Stimulated activated memory B cell treated with anti-CD40 and anti-IgM and Interleukin-4, amounts not matched to agents 10 μg/mL and 1 μg/mL and 100 μg/mL, for 72 hours (primary cell): ENCODE data around the gene MSANTD1.

Experiments
- ATAC-seq: fragments of 150-1000 bp; cut with Tn5 transposase; 2 replicates; pipeline ENCODE4 v1.10.0; 2021
- H3K27ac Mint-ChIP-seq: one replicate; pipeline ENCODE4 v1.8.0; 2022; ENCODE audit warnings: mild to moderate bottlenecking, mixed read lengths
- H3K27me3 Mint-ChIP-seq: one replicate; pipeline ENCODE4 v1.8.0; 2022; ENCODE audit warnings: mixed read lengths
- H3K36me3 Mint-ChIP-seq: one replicate; pipeline ENCODE4 v1.8.0; 2022; ENCODE audit warnings: mixed read lengths
- H3K4me1 Mint-ChIP-seq: one replicate; pipeline ENCODE4 v1.8.0; 2022; ENCODE audit warnings: mixed read lengths
- H3K4me3 Mint-ChIP-seq: one replicate; pipeline ENCODE4 v1.8.0; 2022; ENCODE audit warnings: mild to moderate bottlenecking, moderate library complexity, mixed read lengths
- H3K9me3 Mint-ChIP-seq: one replicate; pipeline ENCODE4 v1.8.0; 2022; ENCODE audit warnings: mixed read lengths

MSANTD1 gene

DNA sequence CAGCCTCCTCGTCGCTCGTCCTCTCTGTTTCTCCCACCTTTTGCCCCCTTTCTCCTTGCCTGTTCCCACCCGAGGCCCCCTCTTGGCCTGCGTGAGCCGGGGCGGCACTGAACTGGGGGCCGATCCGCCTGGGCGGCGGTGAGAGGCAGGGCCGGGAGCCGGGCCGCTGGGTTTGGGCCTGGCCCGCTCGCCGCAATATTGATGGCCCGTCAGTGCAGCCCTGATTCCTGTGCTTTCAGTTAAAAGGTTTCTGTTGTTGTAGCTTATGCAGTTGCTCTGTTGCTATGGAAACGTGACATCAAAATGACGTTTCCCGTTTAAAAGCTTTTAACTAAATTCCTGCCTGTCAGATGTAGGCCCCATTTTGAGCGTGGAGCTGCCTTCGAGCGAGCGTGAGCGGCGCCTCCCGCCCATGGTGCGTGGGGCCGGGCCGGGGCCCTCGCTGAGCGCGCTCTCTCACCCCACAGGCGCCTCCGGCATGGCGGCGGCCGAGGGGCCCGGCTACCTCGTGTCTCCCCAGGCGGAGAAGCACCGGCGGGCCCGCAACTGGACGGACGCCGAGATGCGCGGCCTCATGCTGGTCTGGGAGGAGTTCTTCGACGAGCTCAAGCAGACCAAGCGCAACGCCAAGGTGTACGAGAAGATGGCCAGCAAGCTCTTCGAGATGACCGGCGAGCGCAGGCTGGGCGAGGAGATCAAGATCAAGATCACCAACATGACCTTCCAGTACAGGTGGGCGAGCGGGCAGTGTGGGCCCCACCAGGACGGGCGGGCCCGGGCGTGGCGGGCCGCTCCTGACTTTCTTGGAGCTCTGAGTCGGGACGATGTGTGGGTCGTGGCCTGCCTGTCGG lies at the start of gene MSANTD1:
Gene MSANTD1 (plus strand): TSS at position 349 of the 851 bp plus-strand sequence. CDS start 64 bp downstream, at position 413.
- Mint-ChIP-seq H3K36me3 (peaks cover 17% of the 10 kb centered on the region), H3K27me3 (no peaks in the 10 kb centered on the region), H3K9me3 (no peaks in the 10 kb centered on the region), H3K4me3 (no peak within 1 kb of the TSS), H3K27ac (no peak within 1 kb of the TSS), H3K4me1 (peaks cover 15% of the 10 kb centered on the region)
- no peak for ATAC-seq

DNA sequence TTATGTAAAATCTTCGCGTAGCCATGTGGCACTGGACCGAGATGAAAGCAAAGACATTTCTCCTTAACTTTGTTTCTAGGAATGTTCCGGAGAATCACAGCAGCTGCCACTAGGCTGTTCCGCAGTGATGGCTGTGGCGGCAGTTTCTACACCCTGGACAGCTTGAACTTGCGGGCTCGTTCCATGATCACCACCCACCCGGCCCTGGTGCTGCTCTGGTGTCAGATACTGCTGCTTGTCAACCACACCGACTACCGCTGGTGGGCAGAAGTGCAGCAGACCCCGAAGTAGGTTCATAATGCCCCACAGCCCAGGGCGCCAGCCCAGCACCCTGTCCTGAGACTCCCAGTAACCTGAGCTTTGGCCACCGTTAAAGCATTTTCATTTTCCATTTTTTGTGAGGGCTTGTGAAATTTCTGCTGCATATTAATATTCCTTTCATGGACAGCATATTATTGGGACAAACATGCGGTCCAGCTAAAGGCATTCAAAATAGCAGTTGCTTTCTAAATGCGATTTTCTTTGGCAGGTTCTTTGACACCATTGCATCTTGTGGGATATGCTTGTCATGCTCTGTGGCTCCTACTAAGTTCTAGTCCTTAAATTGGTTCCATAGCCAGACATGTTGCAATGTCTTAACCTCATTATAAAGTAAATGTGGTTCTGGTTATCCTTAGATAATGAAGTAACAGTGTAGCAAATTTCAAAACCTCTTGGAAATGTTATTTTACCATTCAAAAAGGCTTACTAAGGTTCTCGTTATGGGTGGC lies 49.1 kb upstream of the MSANTD1 start:
- Mint-ChIP-seq H3K4me1 (peaks cover 35% of the 10 kb centered on the region), H3K27ac (no peak overlapping the region), H3K9me3 (no peaks in the 10 kb centered on the region), H3K4me3 (no peak overlapping the region), H3K27me3 (no peaks in the 10 kb centered on the region), H3K36me3 (peaks cover 49% of the 10 kb centered on the region)
- no peak for ATAC-seq

DNA sequence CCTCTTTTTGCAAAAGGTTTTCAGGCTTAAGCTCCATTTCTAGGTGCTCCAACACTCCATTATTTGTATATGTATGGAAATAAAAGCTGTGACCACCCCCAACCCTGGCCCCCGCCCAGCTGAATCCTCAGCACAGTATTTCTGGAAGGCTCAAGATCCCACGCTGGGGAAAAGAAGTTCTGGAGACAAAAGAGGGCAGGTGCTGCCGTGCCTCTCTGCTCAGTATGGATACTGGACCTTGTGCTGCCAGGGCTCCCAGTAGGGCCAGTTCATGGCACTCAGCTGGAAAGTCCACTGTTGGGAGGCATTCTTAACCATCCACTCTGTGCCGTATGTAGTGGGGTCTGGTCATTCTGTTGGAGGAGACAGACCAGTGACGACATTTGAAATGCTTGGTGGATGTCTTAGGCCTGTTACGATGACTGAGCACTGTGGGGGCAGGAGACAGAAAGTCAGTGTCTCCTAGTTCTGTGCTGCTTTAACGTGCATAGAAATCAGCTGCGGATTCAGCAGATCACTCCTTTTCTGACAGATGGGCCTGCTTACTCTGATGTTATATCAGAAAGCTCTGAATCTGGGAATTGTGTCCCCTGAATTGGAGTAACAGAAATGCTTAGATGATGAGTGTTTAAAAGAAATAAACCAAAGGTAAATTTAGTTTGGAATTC lies 48.4 kb upstream of the MSANTD1 start:
- Mint-ChIP-seq H3K4me3 (no peak overlapping the region), H3K4me1 (peaks cover 35% of the 10 kb centered on the region), H3K9me3 (no peaks in the 10 kb centered on the region), H3K27me3 (no peaks in the 10 kb centered on the region), H3K27ac (no peak overlapping the region), H3K36me3 (peaks cover 42% of the 10 kb centered on the region)
- no peak for ATAC-seq

DNA sequence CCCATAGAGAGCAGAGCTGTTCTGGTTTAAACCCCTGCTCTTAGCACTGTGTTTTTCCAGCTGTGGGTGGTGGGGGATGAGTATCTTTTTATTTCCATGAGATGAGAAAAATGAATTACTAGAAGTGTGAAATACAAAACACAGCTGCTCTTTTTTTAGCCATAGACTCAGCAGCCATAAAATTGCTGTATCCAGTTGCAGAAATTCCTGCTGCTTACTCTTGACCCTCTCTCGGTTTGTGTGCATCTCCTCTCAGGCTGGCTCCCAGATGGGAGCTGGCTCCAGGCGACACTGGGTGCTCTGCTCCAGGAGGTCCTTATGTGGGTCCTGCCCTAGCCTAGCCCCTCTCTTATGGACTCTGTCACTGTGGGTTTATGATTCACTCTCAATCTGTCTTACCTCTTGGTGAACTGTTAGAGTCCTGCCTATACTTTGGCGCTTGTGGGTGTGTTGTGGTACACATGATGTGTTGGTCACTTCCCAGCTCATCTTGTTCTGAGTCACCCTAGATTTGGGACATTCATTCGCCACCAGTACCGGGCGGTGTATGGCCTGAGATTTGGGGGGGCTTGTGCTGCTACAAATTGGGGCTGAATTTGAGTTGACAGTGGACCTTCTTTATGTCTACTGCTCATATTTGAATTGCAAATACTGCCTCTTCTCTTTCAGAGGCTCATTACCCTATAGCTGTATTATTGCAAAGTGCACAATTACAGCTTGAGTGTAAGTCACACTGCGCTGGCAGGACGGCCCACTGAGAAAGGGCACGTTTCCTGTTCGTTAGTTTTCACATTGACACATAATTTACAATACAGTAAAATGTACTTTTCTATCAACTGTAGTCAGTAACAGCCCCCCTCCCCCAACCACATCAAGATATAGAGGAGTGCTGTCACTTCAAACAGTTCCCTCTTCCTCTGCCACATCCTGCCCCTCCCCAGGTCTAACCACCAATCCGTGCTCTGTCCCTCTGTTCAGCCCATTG lies 46.9 kb upstream of the MSANTD1 start:
- H3K27me3 Mint-ChIP-seq: no peaks in the 10 kb centered on the region
- H3K4me3 Mint-ChIP-seq: no peak overlapping the region
- H3K4me1 Mint-ChIP-seq: peaks cover 34% of the 10 kb centered on the region
- H3K9me3 Mint-ChIP-seq: no peaks in the 10 kb centered on the region
- H3K27ac Mint-ChIP-seq: peak overlapping the region; percentile 50
- H3K36me3 Mint-ChIP-seq: peaks cover 38% of the 10 kb centered on the region
- peak; percentile 80 for ATAC-seq

DNA sequence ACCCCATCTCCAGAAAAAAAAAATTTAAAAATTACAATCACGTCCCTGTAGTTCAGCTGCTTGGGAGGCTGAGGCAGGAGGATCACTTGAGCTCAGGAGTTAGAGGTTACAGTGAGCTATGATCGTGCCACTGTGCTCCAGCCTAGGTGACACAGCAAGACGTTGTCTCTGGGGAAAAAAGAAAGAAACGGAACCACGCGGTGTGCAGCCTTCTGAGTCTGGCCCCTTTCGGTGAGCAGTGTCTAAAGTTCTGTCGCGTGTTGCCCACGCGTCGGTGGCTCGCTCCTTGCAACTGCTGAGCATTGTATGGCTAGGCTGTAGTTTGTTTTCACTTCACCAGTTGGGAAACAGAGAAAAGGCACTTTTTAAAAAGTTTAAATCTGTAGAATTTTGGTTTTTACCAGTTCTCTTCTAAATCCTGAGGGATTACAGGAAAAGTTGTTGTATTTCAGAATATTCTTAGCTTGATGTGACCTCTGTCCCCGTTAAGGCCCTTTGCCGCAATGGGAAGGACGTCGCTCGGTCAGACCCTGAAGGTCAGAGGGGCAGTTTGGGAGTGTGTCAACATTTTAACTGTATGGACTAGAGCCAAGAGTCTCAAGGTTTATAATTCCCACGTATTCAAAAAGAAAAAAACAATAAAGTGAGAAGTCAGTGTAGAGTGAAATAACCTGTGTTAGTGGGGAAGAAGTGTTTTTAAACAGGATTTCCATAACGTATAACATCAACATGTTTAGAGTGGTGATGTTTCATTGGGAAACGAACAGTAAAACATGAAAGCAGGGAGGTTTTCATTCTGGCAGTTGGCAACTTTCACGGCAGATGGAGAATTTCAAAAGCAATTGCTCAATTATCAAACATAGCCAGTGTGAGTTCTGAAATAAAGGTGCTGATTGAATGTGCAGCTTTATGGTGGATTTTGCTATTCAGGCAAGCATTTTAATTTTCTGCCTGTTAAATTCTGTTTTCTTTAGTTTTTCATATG lies 45.8 kb upstream of the MSANTD1 start:
- Mint-ChIP-seq H3K27ac (peak overlapping the region; percentile 50), H3K4me1 (peaks cover 28% of the 10 kb centered on the region), H3K36me3 (peaks cover 39% of the 10 kb centered on the region), H3K9me3 (no peaks in the 10 kb centered on the region), H3K27me3 (no peaks in the 10 kb centered on the region), H3K4me3 (no peak overlapping the region)
- ATAC-seq: peak; percentile 84

DNA sequence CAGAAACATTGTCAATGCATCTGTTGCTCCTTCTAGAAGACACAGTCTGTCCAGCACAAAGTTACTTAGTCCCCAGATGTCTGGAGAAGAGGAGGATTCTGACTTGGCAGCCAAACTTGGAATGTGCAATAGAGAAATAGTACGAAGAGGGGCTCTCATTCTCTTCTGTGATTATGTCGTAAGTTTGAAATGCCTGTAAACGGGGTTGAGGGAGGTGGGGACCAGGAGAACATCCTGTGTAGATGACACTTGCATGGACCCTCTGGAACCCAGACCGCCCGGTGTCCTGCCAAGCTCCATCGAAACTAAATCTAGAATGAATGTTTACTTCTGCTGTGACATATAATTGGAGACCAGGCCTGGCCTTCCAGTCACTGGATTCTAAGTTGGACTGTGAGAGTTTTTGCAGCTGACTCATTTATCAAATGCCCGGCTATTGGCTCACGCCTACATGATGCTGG lies 45.0 kb upstream of the MSANTD1 start:
- H3K36me3 Mint-ChIP-seq: peaks cover 47% of the 10 kb centered on the region
- no peak overlapping the region for H3K27ac Mint-ChIP-seq
- no peaks in the 10 kb centered on the region for H3K27me3 Mint-ChIP-seq
- no peak for ATAC-seq
- no peak overlapping the region for H3K4me3 Mint-ChIP-seq
- peaks cover 28% of the 10 kb centered on the region for H3K4me1 Mint-ChIP-seq
- H3K9me3 Mint-ChIP-seq: no peaks in the 10 kb centered on the region

DNA sequence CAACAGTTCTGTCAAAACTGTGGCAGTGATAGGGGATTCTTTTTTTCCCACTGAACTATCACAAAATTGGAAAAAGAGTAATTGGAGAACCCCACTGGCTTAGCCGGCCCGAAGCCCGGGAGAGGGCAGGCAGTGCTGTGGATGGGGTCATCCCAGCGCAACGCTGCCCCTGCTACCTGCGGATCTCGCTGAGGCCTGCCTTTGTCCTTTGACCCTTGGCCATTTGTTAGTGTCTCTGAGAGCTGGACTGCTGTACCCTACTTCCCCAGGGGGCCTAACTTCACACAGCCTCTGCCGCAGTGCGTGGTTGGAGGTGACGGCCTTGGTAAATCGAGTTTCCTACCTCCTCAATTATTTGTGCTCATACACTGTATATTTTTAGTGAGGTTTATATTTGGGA lies 43.0 kb upstream of the MSANTD1 start:
- H3K27me3 Mint-ChIP-seq: no peaks in the 10 kb centered on the region
- H3K4me3 Mint-ChIP-seq: no peak overlapping the region
- no peak for ATAC-seq
- H3K4me1 Mint-ChIP-seq: peaks cover 26% of the 10 kb centered on the region
- no peaks in the 10 kb centered on the region for H3K9me3 Mint-ChIP-seq
- peaks cover 64% of the 10 kb centered on the region for H3K36me3 Mint-ChIP-seq
- no peak overlapping the region for H3K27ac Mint-ChIP-seq

DNA sequence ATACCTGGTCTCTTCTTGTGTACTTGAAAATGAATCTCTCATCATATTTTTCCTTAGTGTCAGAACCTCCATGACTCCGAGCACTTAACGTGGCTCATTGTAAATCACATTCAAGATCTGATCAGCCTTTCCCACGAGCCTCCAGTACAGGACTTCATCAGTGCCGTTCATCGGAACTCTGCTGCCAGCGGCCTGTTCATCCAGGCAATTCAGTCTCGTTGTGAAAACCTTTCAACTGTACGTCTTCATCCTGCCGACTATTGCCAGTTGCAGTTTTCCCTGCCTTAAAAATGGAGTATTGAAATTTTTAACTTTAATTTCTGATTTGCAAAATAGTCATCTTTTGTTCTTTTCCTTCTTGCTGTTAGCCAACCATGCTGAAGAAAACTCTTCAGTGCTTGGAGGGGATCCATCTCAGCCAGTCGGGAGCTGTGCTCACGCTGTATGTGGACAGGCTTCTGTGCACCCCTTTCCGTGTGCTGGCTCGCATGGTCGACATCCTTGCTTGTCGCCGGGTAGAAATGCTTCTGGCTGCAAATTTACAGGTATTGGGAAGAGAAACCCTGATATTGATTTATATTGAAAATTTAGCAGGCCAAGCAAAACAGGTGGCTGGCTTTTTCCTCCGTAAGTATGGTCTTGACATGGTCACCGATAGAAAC lies 42.4 kb upstream of the MSANTD1 start:
- peaks cover 20% of the 10 kb centered on the region for H3K4me1 Mint-ChIP-seq
- peaks cover 64% of the 10 kb centered on the region for H3K36me3 Mint-ChIP-seq
- H3K27ac Mint-ChIP-seq: no peak overlapping the region
- no peaks in the 10 kb centered on the region for H3K27me3 Mint-ChIP-seq
- ATAC-seq: no peak
- H3K9me3 Mint-ChIP-seq: no peaks in the 10 kb centered on the region
- H3K4me3 Mint-ChIP-seq: no peak overlapping the region

DNA sequence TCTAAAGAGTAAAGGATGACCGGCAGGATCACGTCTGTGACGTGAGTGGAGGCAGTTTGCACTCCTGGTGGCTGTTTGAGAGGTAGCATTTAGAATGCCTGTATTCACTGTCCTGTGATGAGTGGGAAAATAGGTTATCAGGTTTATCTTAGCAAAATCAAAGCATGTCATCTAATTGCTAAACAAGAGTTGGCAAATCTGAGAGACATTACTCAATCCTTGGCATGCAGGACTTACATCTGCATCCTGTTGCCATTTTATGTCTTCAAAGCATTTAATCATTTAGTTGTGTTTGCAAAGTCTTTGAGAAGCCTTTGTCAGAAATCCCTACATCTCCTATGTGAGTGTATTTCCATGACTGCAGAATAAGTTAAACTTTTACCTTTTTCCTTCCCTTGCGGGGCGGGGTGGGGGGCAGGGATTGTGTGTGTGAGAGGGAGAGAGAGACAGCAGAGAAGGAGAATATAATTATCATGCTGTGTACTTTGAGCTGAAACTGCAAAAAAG lies 41.4 kb upstream of the MSANTD1 start:
- Mint-ChIP-seq H3K4me3 (no peak overlapping the region), H3K9me3 (no peaks in the 10 kb centered on the region), H3K36me3 (peaks cover 66% of the 10 kb centered on the region), H3K4me1 (peaks cover 10% of the 10 kb centered on the region), H3K27ac (no peak overlapping the region), H3K27me3 (no peaks in the 10 kb centered on the region)
- no peak for ATAC-seq

DNA sequence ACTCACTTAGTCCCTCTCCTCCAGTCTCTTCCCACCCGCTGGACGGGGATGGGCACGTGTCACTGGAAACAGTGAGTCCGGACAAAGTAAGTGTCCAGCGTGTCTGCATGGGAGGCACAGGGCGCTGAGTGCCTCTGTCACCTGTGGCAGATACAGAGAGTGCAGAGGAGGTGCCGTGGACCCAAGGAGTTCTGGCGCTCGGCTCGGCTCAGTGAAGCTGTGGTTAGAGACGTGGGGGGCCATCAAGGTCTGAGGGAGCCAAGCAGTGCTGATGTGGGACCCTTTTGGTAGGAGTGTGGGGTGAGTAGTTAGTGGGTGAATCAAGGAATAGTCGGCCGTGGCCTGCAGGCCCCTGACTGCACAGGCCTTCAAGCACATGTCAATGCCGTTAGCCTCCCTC lies 40.1 kb upstream of the MSANTD1 start:
- Mint-ChIP-seq H3K36me3 (peaks cover 65% of the 10 kb centered on the region), H3K4me1 (no peaks in the 10 kb centered on the region), H3K9me3 (no peaks in the 10 kb centered on the region), H3K27me3 (no peaks in the 10 kb centered on the region), H3K4me3 (no peak overlapping the region), H3K27ac (peak overlapping the region; percentile 14)
- ATAC-seq: no peak

DNA sequence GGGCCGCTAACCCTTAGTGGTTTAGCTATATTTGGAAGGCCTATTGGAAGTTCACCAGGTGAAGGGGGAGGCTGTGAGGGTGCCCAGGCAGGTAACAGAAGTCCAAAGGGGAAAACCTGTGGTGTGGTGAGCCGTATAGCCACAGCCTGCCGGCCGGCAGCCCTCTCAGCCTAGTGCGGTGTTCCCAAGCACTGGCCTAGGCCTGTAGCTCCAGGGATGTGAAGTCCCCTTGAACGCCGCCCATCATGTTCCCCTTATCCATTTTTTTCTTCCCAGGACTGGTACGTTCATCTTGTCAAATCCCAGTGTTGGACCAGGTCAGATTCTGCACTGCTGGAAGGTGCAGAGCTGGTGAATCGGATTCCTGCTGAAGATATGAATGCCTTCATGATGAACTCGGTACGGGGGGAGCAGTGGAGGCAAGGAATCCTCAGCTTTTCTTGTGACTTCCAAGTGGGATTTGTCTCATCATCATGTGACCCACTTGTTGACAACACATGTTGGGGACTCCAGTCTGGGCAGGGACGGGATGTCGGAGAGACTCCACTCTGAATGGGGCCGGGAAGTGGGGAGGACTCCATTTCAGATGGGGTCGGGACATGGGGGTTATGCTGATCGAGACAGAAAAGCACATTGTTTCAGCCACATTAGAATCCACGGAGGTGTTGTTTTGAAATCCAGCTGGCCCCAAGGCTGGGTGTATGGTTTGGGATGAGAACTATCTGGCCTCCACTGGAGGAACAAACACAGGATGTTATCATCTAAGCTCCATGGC lies 39.2 kb upstream of the MSANTD1 start:
- no peak overlapping the region for H3K4me3 Mint-ChIP-seq
- no peaks in the 10 kb centered on the region for H3K27me3 Mint-ChIP-seq
- H3K27ac Mint-ChIP-seq: no peak overlapping the region
- no peaks in the 10 kb centered on the region for H3K9me3 Mint-ChIP-seq
- ATAC-seq: no peak
- no peaks in the 10 kb centered on the region for H3K4me1 Mint-ChIP-seq
- H3K36me3 Mint-ChIP-seq: peaks cover 67% of the 10 kb centered on the region

DNA sequence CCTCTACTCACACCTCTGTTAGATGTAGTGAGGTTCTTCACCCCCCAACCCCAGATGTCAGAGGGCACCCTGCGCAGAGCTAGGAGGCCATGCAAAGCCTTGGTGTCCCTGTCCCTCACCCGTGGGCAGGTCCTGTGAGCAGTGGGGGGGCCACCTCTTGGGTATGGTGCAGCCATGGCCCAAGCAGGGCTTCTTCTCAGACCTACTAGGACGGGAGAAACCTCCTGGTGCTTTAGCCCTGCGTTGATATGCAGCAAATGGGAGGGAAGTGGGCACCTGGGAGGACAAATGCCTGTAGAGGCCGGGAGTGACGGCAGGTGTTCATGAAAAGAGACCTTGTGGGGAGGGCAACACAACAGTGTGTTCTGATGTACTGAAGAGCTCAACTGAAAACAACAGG lies 38.5 kb upstream of the MSANTD1 start:
- ATAC-seq: no peak
- no peaks in the 10 kb centered on the region for H3K9me3 Mint-ChIP-seq
- H3K4me3 Mint-ChIP-seq: no peak overlapping the region
- H3K36me3 Mint-ChIP-seq: peaks cover 74% of the 10 kb centered on the region
- H3K4me1 Mint-ChIP-seq: no peaks in the 10 kb centered on the region
- H3K27ac Mint-ChIP-seq: no peak overlapping the region
- H3K27me3 Mint-ChIP-seq: no peaks in the 10 kb centered on the region
